Neural cell (in vitro differentiated cells): ENCODE results near the gene CBFA2T2. TPM values are rescaled to one million over a fixed set of nuclear protein-coding genes. Genes with fewer than 3 reads are reported as not detected.
A peak's percentile ranks its signal among the peaks of the same experiment; 100 is the strongest.

ENCODE experiments used
- H2AFZ ChIP-seq: fragments of 200-600, 300-800 bp; sonication (generic), shearing (Covaris generic); 2 replicates; pipeline ENCODE4 v1.6.0; 2014; ENCODE audit warnings: low read depth, mild to moderate bottlenecking, antibody characterized with exemption, low read length, moderate library complexity
- H3F3A ChIP-seq: fragments of 200-600 bp; shearing (Covaris generic); 2 replicates; pipeline ENCODE4 v1.6.1; 2016; ENCODE audit warnings: mild to moderate bottlenecking, moderate library complexity, mixed read lengths, antibody characterized with exemption, low read length; ENCODE audit not compliant: insufficient read depth, poor library complexity, severe bottlenecking
- H3K27ac ChIP-seq: fragments of 200-600, 300-800 bp; sonication (generic), shearing (Covaris generic); 2 replicates; pipeline ENCODE4 v1.5.1; 2014; ENCODE audit warnings: mild to moderate bottlenecking, low read length, moderate library complexity
- H3K27me3 ChIP-seq: fragments of 300-800, 200-600 bp; sonication (generic), shearing (Covaris generic); 2 replicates; pipeline ENCODE4 v1.6.0; 2014; ENCODE audit warnings: mild to moderate bottlenecking, low read depth, low read length, moderate library complexity; ENCODE audit not compliant: insufficient read depth
- H3K36me3 ChIP-seq: fragments of 300-800, 200-600 bp; sonication (generic), shearing (Covaris generic); 2 replicates; pipeline ENCODE4 v1.5.1; 2014; ENCODE audit warnings: mild to moderate bottlenecking, antibody characterized with exemption, low read length, moderate library complexity; ENCODE audit not compliant: insufficient read depth
- H3K4me2 ChIP-seq: fragments of 300-800, 200-600 bp; sonication (generic), shearing (Covaris generic); 2 replicates; pipeline ENCODE4 v1.6.0; 2014; ENCODE audit warnings: mild to moderate bottlenecking, low read length
- H3K4me3 ChIP-seq: fragments of 300-800, 200-600 bp; sonication (generic), shearing (Covaris generic); 2 replicates; pipeline ENCODE4 v1.5.1; 2014; ENCODE audit warnings: mild to moderate bottlenecking, low read length, moderate library complexity
- H3K79me2 ChIP-seq: fragments of 200-600 bp; shearing (Covaris generic); replicated peaks from 2 replicates; pipeline ENCODE4 v1.6.0; 2014; ENCODE audit warnings: mild to moderate bottlenecking, low read length, moderate library complexity; ENCODE audit not compliant: insufficient read depth
- H3K9ac ChIP-seq: fragments of 300-800, 200-600 bp; sonication (generic), shearing (Covaris generic); 2 replicates; pipeline ENCODE4 v1.6.1; 2016; ENCODE audit warnings: mild to moderate bottlenecking, low read length, mixed read lengths
- H3K9me2 ChIP-seq: fragments of 200-600 bp; shearing (Covaris generic); 2 replicates; pipeline ENCODE4 v1.6.1; 2016; ENCODE audit warnings: mild to moderate bottlenecking, low read length, mixed read lengths; ENCODE audit not compliant: insufficient read depth
- H3K9me3 ChIP-seq: fragments of 200-600, 300-800 bp; sonication (generic), shearing (Covaris generic); 2 replicates; pipeline ENCODE4 v1.6.1; 2016; ENCODE audit warnings: mild to moderate bottlenecking, mixed run types, low read length, moderate library complexity, mixed read lengths
- H4K20me1 ChIP-seq: fragments of 200-600 bp; shearing (Covaris generic); 2 replicates; pipeline ENCODE4 v1.6.1; 2016; ENCODE audit warnings: mild to moderate bottlenecking, mixed run types; ENCODE audit not compliant: insufficient read depth
- CTCF ChIP-seq: fragments of 450-650 bp; IDR thresholded peaks from 2 replicates; pipeline ENCODE4 v1.5.1; 2014; ENCODE audit warnings: antibody characterized with exemption, mild to moderate bottlenecking, moderate library complexity; ENCODE audit not compliant: poor library complexity, severe bottlenecking
- EP300 ChIP-seq: fragments of 450-650 bp; conservative IDR thresholded peaks from 2 replicates; pipeline ENCODE4 v1.6.1; 2014; ENCODE audit warnings: antibody characterized with exemption, mild to moderate bottlenecking, moderate library complexity; ENCODE audit not compliant: poor library complexity, severe bottlenecking
- EZH2 ChIP-seq: fragments of 200-600, 300-800 bp; shearing (Covaris generic), sonication (generic); IDR thresholded peaks from 2 replicates; pipeline ENCODE4 v1.6.1; 2014; ENCODE audit warnings: antibody characterized with exemption, low read length, borderline replicate concordance, mild to moderate bottlenecking; ENCODE audit not compliant: insufficient read depth, poor library complexity, severe bottlenecking
- MXI1 ChIP-seq: fragments of 450-650 bp; conservative IDR thresholded peaks from 2 replicates; pipeline ENCODE4 v1.6.1; 2014; ENCODE audit warnings: antibody characterized with exemption, mild to moderate bottlenecking; ENCODE audit not compliant: poor library complexity, severe bottlenecking
- POLR2AphosphoS5 ChIP-seq: IDR thresholded peaks from 2 replicates; pipeline ENCODE4 v1.6.1; 2012
- RAD21 ChIP-seq: fragments of 450-650 bp; conservative IDR thresholded peaks from 2 replicates; pipeline ENCODE4 v1.6.1; 2014; ENCODE audit warnings: antibody characterized with exemption, mild to moderate bottlenecking, moderate library complexity
- SMC3 ChIP-seq: fragments of 450-650 bp; conservative IDR thresholded peaks from 2 replicates; pipeline ENCODE4 v1.6.1; 2014; ENCODE audit warnings: antibody characterized with exemption, mild to moderate bottlenecking, moderate library complexity; ENCODE audit not compliant: poor library complexity
- TAF1 ChIP-seq: IDR thresholded peaks from 2 replicates; pipeline ENCODE4 v1.6.1; 2012; ENCODE audit warnings: low read depth
- polyA plus RNA-seq: library from polyadenylated mRNA; depleted of rRNA; stranded (reverse); fragments of >200 nt; gene quantifications from 2 replicates; pipeline ENCODE4 v1.2.3, GENCODE V29; 2014
- TF ChIP-seq, protein P1 (sequence below): IDR thresholded peaks from 2 replicates; pipeline ENCODE4 v1.6.1; 2012; ENCODE audit warnings: borderline replicate concordance

Gene CBFA2T2
- polyA plus RNA-seq, 1 donor from 2014 or later, result 15.9 TPM

- no peaks in the 10 kb centered on the region for H3K9me3 ChIP-seq
- H3K36me3 ChIP-seq, result no peaks in the 10 kb centered on the region
- H3K9ac ChIP-seq, result peak within 1 kb of the TSS; percentile 84
- H3K27ac ChIP-seq, result peak within 1 kb of the TSS; percentile 60
- peak within 1 kb of the TSS; percentile 91 for H3K4me3 ChIP-seq
- peak within 1 kb of the TSS; percentile 58 for H3K4me2 ChIP-seq
- no peaks in the 10 kb centered on the region for H3K9me2 ChIP-seq
- H2AFZ ChIP-seq, result peak within 1 kb of the TSS; percentile 54
- H4K20me1 ChIP-seq, result no peaks in the 10 kb centered on the region
- TF ChIP-seq SMC3 (no peak), TAF1 (no peak), EZH2 (no peak), EP300 (no peak), CTCF (no peak), MXI1 (no peak), RAD21 (no peak), POLR2AphosphoS5 (no peak)
- TF ChIP-seq, protein P1, sequence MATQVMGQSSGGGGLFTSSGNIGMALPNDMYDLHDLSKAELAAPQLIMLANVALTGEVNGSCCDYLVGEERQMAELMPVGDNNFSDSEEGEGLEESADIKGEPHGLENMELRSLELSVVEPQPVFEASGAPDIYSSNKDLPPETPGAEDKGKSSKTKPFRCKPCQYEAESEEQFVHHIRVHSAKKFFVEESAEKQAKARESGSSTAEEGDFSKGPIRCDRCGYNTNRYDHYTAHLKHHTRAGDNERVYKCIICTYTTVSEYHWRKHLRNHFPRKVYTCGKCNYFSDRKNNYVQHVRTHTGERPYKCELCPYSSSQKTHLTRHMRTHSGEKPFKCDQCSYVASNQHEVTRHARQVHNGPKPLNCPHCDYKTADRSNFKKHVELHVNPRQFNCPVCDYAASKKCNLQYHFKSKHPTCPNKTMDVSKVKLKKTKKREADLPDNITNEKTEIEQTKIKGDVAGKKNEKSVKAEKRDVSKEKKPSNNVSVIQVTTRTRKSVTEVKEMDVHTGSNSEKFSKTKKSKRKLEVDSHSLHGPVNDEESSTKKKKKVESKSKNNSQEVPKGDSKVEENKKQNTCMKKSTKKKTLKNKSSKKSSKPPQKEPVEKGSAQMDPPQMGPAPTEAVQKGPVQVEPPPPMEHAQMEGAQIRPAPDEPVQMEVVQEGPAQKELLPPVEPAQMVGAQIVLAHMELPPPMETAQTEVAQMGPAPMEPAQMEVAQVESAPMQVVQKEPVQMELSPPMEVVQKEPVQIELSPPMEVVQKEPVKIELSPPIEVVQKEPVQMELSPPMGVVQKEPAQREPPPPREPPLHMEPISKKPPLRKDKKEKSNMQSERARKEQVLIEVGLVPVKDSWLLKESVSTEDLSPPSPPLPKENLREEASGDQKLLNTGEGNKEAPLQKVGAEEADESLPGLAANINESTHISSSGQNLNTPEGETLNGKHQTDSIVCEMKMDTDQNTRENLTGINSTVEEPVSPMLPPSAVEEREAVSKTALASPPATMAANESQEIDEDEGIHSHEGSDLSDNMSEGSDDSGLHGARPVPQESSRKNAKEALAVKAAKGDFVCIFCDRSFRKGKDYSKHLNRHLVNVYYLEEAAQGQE, result no peak
- H3K27me3 ChIP-seq, result no peaks in the 10 kb centered on the region
- H3F3A ChIP-seq, result no peaks in the 10 kb centered on the region
- H3K79me2 ChIP-seq, result no peaks in the 10 kb centered on the region
Measured at GRCh38 chr20:33662172-33662571, 172.3 kb downstream of the CBFA2T2 start, which contains the start of gene C20orf144. TSS of gene C20orf144 (plus strand) at chr20:33662327. CDS start at chr20:33662346, 19 bp downstream.

DNA sequence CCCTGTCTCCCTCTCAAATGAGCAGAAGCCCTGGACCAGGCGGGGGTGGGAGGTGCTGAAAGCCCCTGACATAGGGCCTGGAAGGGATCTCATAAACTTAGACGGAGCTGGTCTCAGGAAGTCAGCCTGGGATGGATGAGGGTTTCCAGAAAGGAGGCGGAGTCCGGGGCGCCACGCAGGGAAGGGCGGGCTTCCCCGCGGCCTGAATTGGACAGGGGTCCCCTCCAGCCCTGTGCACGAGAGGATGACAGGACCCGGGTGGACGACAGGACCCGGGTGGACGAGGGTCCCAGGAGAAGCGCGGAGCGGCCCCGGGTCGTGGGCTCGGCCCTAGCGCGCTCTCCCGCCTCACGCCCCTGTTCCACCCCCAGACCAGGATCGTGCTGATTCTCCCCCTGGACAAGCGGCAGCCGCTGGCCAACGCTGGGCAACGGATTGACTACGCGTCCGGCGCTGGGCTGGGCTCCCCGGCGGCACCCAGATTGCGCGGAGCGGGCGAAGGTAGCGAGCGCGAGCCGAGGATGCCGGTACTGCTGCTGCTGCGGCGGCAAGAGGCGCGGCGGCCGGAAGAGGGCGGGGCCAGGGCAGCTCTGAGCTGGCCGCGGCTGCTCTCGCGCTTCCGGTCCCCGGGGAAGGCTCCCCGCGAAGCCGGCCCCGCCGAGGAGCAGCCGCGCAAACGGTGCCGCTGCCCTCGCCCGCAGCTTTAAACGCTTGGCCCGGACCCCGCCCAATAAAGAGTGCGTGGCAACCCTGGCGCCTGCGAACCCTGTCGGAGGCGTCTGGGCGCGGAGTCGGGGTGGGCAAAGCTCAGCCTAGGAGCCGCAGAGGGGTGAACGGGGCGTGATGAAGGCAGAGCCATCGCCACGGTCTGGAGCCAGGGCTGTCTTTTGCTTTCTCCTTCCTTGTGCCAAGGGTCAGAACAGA, 173.5 kb downstream of the CBFA2T2 start:
- H4K20me1 ChIP-seq, result no peaks in the 10 kb centered on the region
- TF ChIP-seq SMC3 (peak; percentile 59), EP300 (no peak), RAD21 (peak; percentile 41), EZH2 (no peak), MXI1 (peak; percentile 62), CTCF (peak; percentile 39), TAF1 (peak; percentile 40), POLR2AphosphoS5 (peak; percentile 81)
- TF ChIP-seq, protein P1, result peak; percentile 58
- H3K4me2 ChIP-seq, result peak overlapping the region; percentile 58
- no peaks in the 10 kb centered on the region for H3K9me3 ChIP-seq
- H3K79me2 ChIP-seq, result no peaks in the 10 kb centered on the region
- H3K27ac ChIP-seq, result peak overlapping the region; percentile 60
- peak overlapping the region; percentile 91 for H3K4me3 ChIP-seq
- H3K27me3 ChIP-seq, result no peaks in the 10 kb centered on the region
- H3K36me3 ChIP-seq, result no peaks in the 10 kb centered on the region
- H2AFZ ChIP-seq, result peak overlapping the region; percentile 54
- H3F3A ChIP-seq, result no peaks in the 10 kb centered on the region
- no peaks in the 10 kb centered on the region for H3K9me2 ChIP-seq
- peak overlapping the region; percentile 84 for H3K9ac ChIP-seq
